AG04450 (cell line): ENCODE data around the gene TNFAIP8L1. TPM values are rescaled to one million over a fixed set of nuclear protein-coding genes. Genes with fewer than 3 reads are reported as not detected.

ENCODE experiments used
- CTCF ChIA-PET: fragments of 300-600, 350-600 bp; formaldehyde crosslinking; extraction: SDS; loops from one replicate; lab custom pipeline; 2022; ENCODE audit warnings: antibody characterized with exemption, inconsistent platforms; lab: Charles Lee
- POLR2A ChIA-PET: fragments of 350-600 bp; formaldehyde crosslinking; extraction: SDS; loops from one replicate; lab custom pipeline; 2021; ENCODE audit warnings: antibody characterized with exemption, inconsistent platforms; lab: Yijun Ruan, JAX
- DNase-seq: peaks from one replicate; pipeline ENCODE4 v3.0.0-alpha.2; 2011; ENCODE audit warnings: low read depth, low spot score
- H3K27ac ChIP-seq: one replicate; pipeline ENCODE4 v1.5.1; 2012; ENCODE audit warnings: low read depth, low read length, control low read depth
- H3K27me3 ChIP-seq: one replicate; pipeline ENCODE4 v1.6.0; 2012; ENCODE audit warnings: low read length; ENCODE audit not compliant: control insufficient read depth, insufficient read depth
- H3K4me3 ChIP-seq: 2 replicates; pipeline ENCODE4 v1.5.1; 2011; ENCODE audit warnings: mild to moderate bottlenecking, low read depth, low read length, control low read depth
- H3K9me3 ChIP-seq: 2 replicates; pipeline ENCODE4 v1.5.1; 2012; ENCODE audit warnings: low read length; ENCODE audit not compliant: control insufficient read depth, insufficient read depth
- CTCF ChIP-seq: IDR thresholded peaks from 2 replicates; pipeline ENCODE4 v1.5.1; 2011; ENCODE audit warnings: low read depth, low read length, control low read depth, inconsistent platforms
- polyA plus RNA-seq: library from polyadenylated mRNA; depleted of rRNA; stranded (reverse); fragments of >200 nt; gene quantifications from 2 replicates; pipeline ENCODE4 v1.2.3, GENCODE V29; 2011

Gene TNFAIP8L1
- polyA plus RNA-seq, 1 experiment = 4.1 TPM

DNA sequence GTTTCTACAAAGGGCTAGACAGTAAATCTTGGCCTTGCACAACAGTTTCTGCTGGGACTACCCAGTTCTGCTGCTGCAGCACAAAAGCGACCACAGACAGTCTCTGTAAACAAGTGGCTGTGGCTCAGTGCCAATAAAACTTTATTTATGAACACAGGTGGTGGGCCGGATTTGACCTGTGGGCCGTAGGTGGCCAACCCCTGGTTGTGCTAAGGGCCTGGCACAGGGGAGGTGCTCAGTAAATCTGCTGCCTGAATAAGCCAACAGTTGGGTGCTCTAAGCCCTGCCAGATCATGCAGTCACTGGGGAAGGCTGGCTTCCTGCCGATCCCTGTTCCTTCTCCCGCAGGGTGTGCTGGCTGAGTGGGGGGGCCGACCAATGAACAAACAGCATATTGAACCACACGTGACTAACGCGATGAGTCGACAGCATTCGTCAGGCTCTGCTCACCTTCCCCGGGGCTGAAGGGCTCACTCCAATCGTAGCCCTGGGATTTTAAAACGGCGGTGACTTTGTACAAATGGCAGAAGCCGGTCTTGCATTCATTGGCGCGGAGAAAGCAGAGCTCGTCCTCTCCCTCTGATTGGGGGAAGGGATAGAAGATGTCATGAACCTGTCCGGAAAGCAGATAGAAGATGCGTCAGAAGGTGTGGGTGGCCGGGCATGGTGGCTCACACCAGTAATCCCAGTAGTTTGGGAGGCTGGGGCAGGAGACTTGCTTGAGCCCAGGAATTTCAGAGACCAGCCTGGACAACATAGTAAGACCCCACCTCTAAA is 55.1 kb downstream of the TNFAIP8L1 start:
- Histone ChIP-seq H3K4me3 (no peak overlapping the region), H3K9me3 (no peaks in the 10 kb centered on the region), H3K27me3 (no peaks in the 10 kb centered on the region), H3K27ac (peak overlapping the region; percentile 87)
- POLR2A ChIA-PET = no interaction called here
- DNase-seq = peak; percentile 85
- CTCF ChIA-PET = interaction anchor here (1.0 kb wide), 1 partner anchor 58 kb away, joined by 3 read pairs; no protein-coding TSS in a partner anchor
- TF ChIP-seq CTCF = no peak

GRCh38 chr19:4695224-4695731 is 56.0 kb downstream of the TNFAIP8L1 start:
- ChIA-PET CTCF (interaction anchor here (1.0 kb wide), 1 partner anchor 59 kb away, joined by 3 read pairs; no protein-coding TSS in a partner anchor), POLR2A (no interaction called here)
- Histone ChIP-seq H3K27ac (peak overlapping the region; percentile 87), H3K4me3 (no peak overlapping the region), H3K27me3 (no peaks in the 10 kb centered on the region), H3K9me3 (no peaks in the 10 kb centered on the region; the same call in 1 of the 2 replicates)
- TF ChIP-seq CTCF = no peak
- DNase-seq = no peak

DNA sequence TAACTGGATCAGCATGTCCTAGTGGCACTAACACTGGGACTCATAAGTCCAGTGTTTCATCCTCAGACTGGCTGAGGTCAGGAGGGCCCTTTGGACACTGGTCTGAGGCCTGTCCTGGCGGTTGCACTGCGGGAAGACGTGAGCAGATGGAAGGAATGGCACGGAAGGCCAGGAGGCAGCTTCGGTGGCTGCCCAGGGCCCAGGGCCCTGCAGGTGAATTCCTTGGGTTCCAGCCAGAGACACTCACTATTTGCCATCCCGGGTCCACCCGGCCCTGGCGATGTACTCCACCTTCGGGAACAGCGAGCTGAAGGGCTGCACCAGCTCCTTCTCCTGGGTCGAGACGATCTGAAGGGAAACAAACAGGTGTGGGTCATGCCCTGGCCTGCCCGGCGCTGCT is 58.0 kb downstream of the TNFAIP8L1 start:
- no peak for DNase-seq
- no peak for TF ChIP-seq CTCF
- Histone ChIP-seq H3K4me3 (no peak overlapping the region), H3K27me3 (no peaks in the 10 kb centered on the region), H3K27ac (peak overlapping the region; percentile 57), H3K9me3 (no peaks in the 10 kb centered on the region; the same call in 1 of the 2 replicates)
- ChIA-PET POLR2A (no interaction called here), CTCF (no interaction called here)

- CTCF ChIA-PET = no interaction called here
Observed at GRCh38 chr19:4699826-4700692, 60.7 kb downstream of the TNFAIP8L1 start.

More at GRCh38 chr19:4699826-4700692, 60.7 kb downstream of the TNFAIP8L1 start:
- Histone ChIP-seq H3K27ac (no peak overlapping the region), H3K27me3 (no peaks in the 10 kb centered on the region), H3K4me3 (no peak overlapping the region), H3K9me3 (no peaks in the 10 kb centered on the region; the same call in 1 of the 2 replicates)
- no peak for DNase-seq
- no peak for TF ChIP-seq CTCF
- POLR2A ChIA-PET = no interaction called here
